Omental fat pad (tissue), 4 donors: Measurements from ENCODE around the gene MMEL1. TPM values are rescaled to one million over a fixed set of nuclear protein-coding genes. Genes with fewer than 3 reads are reported as not detected.
"Not testable (repeated sequence)": the region's sequence is repeated elsewhere in the genome, so short reads cannot be mapped to it uniquely, and the experiment has no call there.

Experiments used
- ATAC-seq: fragments of 150-250 bp; one replicate; pipeline ENCODE4 v1.9.1; 2016; ENCODE audit warnings: mild to moderate bottlenecking, moderate library complexity; ENCODE audit not compliant: low FRiP score
- DNase-seq: peaks from one replicate; pipeline ENCODE4 v3.0.0-alpha.2; 2019; ENCODE audit warnings: low spot score
- CTCF ChIP-seq, 3 donors: fragments of 450-650 bp; IDR thresholded peaks; one replicate each; pipeline ENCODE4 v1.5.1; 2016 to 2017; ENCODE audit warnings: antibody characterized with exemption in 3 of 3, mild to moderate bottlenecking in 3 of 3, moderate library complexity in 2 of 3
- total RNA-seq, 4 donors: library from RNA; depleted of rRNA; stranded (reverse); fragments of >200 nt; gene quantifications; one replicate each; pipeline ENCODE4 v1.1.0, GENCODE V29; 2016

MMEL1 gene
- total RNA-seq, 4 donors from 2014 or later = 1.6 to 2.4 (median 1.6) TPM; not detected in 1

- no peak for TF ChIP-seq CTCF (IDR thresholded peaks at IDR 0.05)
- ATAC-seq (no peak), DNase-seq (no peak)
Measured at GRCh38 chr1:2627746-2628145, 5.1 kb downstream of the MMEL1 start.

GRCh38 chr1:2625748-2626147 is 7.1 kb downstream of the MMEL1 start:
- ATAC-seq, DNase-seq: not testable (repeated sequence)

GRCh38 chr1:2625311-2625710 is 7.5 kb downstream of the MMEL1 start:
- ATAC-seq (no peak), DNase-seq (no peak)
- no peak for TF ChIP-seq CTCF (IDR thresholded peaks at IDR 0.05)

- no peak for TF ChIP-seq CTCF (IDR thresholded peaks at IDR 0.05)
- DNase-seq (no peak), ATAC-seq (no peak)
Measured at GRCh38 chr1:2624735-2625300, 8.0 kb downstream of the MMEL1 start.

- no peak for TF ChIP-seq CTCF (IDR thresholded peaks at IDR 0.05)
- ATAC-seq (no peak), DNase-seq (no peak)
Measured at GRCh38 chr1:2623571-2624337, 9.1 kb downstream of the MMEL1 start.

- DNase-seq (no peak), ATAC-seq (no peak)
- TF ChIP-seq CTCF (IDR thresholded peaks at IDR 0.05) = no peak
Measured at GRCh38 chr1:2617971-2618470, 14.8 kb downstream of the MMEL1 start.

- no peak for ATAC-seq
- TF ChIP-seq CTCF (IDR thresholded peaks at IDR 0.05) = no peak
- no peak for DNase-seq
Measured at GRCh38 chr1:2614145-2614544, 18.7 kb downstream of the MMEL1 start.
